Measurements from ENCODE around the gene LONRF3.

DNA sequence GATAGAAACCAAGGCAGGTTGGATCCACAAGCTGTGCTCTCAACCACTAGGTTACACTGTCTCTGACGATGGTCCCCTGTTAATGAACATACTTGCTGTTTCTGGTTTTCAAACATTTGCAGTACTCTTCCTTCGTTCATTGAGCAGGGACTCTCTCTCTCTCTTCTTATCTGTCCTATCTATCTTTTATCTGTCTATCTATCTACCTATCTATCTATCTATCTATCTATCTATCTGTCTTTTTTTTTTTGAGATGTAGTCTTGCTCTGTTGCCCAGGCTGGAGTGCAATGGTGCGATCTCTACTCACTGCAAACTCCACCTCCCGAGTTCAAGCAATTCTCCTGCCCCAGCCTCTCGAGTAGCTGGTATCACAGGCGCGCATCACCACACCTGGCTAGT is 89.0 kb downstream of the LONRF3 start:
- no peak for TF ChIP-seq LEF1 (IDR thresholded peaks at IDR 0.05; ENCODE audit: borderline replicate concordance)
- TF ChIP-seq FOXM1 (IDR thresholded peaks at IDR 0.05; ENCODE audit: borderline replicate concordance), result no peak
- TF ChIP-seq SUZ12 (IDR thresholded peaks at IDR 0.05), result no peak
- no peak for TF ChIP-seq ARNT (IDR thresholded peaks at IDR 0.05)
- no peak for TF ChIP-seq L3MBTL2 (conservative IDR thresholded peaks at IDR 0.05)
- TF ChIP-seq BHLHE40 (IDR thresholded peaks at IDR 0.05; ENCODE audit: borderline replicate concordance), result no peak
- no peak for TF ChIP-seq FOXK2 (IDR thresholded peaks at IDR 0.05)
- no peak for TF ChIP-seq FOXA1 (IDR thresholded peaks at IDR 0.05)
- no peak for TF ChIP-seq NFRKB (IDR thresholded peaks at IDR 0.05)
- TF ChIP-seq SP1 (IDR thresholded peaks at IDR 0.05), result no peak
- TF ChIP-seq ZNF384 (IDR thresholded peaks at IDR 0.05), result no peak
- TF ChIP-seq ELF4 (IDR thresholded peaks at IDR 0.05), result no peak
- TF ChIP-seq TARDBP (IDR thresholded peaks at IDR 0.05), result no peak
